CD8-positive, alpha-beta memory T cell (primary cell): ENCODE measurements around the gene PFN3. TPM values are rescaled to one million over a fixed set of nuclear protein-coding genes. Genes with fewer than 3 reads are reported as not detected.

Source experiments
- CTCF ChIA-PET: fragments of 350-600 bp; sonication (Branson Sonifier 250); formaldehyde crosslinking; loops from one replicate; lab custom pipeline; 2021; ENCODE audit warnings: antibody characterized with exemption; lab: Charles Lee
- POLR2A ChIA-PET: fragments of 350-600 bp; sonication (Branson Sonifier 250); formaldehyde crosslinking; loops from one replicate; lab custom pipeline; 2021; ENCODE audit warnings: antibody characterized with exemption; lab: Charles Lee
- DNase-seq, 5 donors: peaks; one replicate each; pipeline versions ENCODE4 v3.0.0 to v3.0.0-alpha.2; 2020 to 2022; ENCODE audit warnings: mixed read lengths in 1 of 5
- H3K27ac ChIP-seq: one replicate; pipeline ENCODE4 v1.7.0; 2013; ENCODE audit warnings: low read depth, mild to moderate bottlenecking, low read length, moderate library complexity
- H3K27me3 ChIP-seq: 2 replicates; pipeline ENCODE4 v1.7.0; 2013; ENCODE audit warnings: low read length, mild to moderate bottlenecking; ENCODE audit not compliant: insufficient read depth, poor library complexity, severe bottlenecking
- H3K36me3 ChIP-seq: 2 replicates; pipeline ENCODE4 v1.7.0; 2013; ENCODE audit warnings: mild to moderate bottlenecking, low read length, moderate library complexity; ENCODE audit not compliant: insufficient read depth
- H3K4me1 ChIP-seq: 2 replicates; pipeline ENCODE4 v1.7.0; 2013; ENCODE audit warnings: mild to moderate bottlenecking, low read length, moderate library complexity; ENCODE audit not compliant: insufficient read depth
- H3K4me3 ChIP-seq: 2 replicates; pipeline ENCODE4 v1.7.0; 2013; ENCODE audit warnings: mild to moderate bottlenecking, low read length
- H3K9me3 ChIP-seq: 2 replicates; pipeline ENCODE4 v1.7.0; 2013; ENCODE audit warnings: mild to moderate bottlenecking, low read length
- H3K27ac Mint-ChIP-seq, 8 donors: one replicate each; pipeline ENCODE4 v1.8.0; 2020 to 2021; ENCODE audit warnings: mixed read lengths in 8 of 8, mild to moderate bottlenecking in 6 of 8, inconsistent platforms in 3 of 8, moderate library complexity in 3 of 8
- H3K27me3 Mint-ChIP-seq, 2 donors: one replicate each; pipeline ENCODE4 v1.8.0; 2020 to 2021; ENCODE audit warnings: mixed read lengths in 2 of 2, mild to moderate bottlenecking in 1 of 2, moderate library complexity in 1 of 2
- H3K36me3 Mint-ChIP-seq, 3 donors: one replicate each; pipeline ENCODE4 v1.8.0; 2020 to 2021; ENCODE audit warnings: mixed read lengths in 3 of 3, inconsistent platforms in 1 of 3, mild to moderate bottlenecking in 1 of 3
- H3K4me1 Mint-ChIP-seq, 3 donors: one replicate each; pipeline ENCODE4 v1.8.0; 2020 to 2021; ENCODE audit warnings: mixed read lengths in 3 of 3, inconsistent platforms in 1 of 3, mild to moderate bottlenecking in 1 of 3
- H3K4me3 Mint-ChIP-seq, 7 donors: one replicate each; pipeline ENCODE4 v1.8.0; 2020 to 2021; ENCODE audit warnings: mixed read lengths in 7 of 7, mild to moderate bottlenecking in 6 of 7, moderate library complexity in 4 of 7, inconsistent platforms in 2 of 7
- H3K9me3 Mint-ChIP-seq, 5 donors: one replicate each; pipeline ENCODE4 v1.8.0; 2020 to 2022; ENCODE audit warnings: mixed read lengths in 5 of 5, mild to moderate bottlenecking in 3 of 5, moderate library complexity in 2 of 5, inconsistent platforms in 1 of 5
- polyA plus RNA-seq: library from polyadenylated mRNA; unstranded; fragments of 300-500 nt; fragmentation: Illumina TruSeq; gene quantifications from one replicate; pipeline ENCODE4 v1.2.3, GENCODE V29; 2021
- total RNA-seq, 2 experiments: library from RNA; stranded (reverse); gene quantifications; one replicate each; pipeline ENCODE4 v1.2.3, GENCODE V29; 2021

PFN3 gene
- total and polyA plus RNA-seq, 3 experiments from 2014 or later, result not detected

- Histone ChIP-seq H3K9me3 (no peaks in the 10 kb centered on the region), H3K36me3 (peaks cover 19% of the 10 kb centered on the region), H3K4me1 (peaks cover 68% of the 10 kb centered on the region), H3K27ac (no peak overlapping the region), H3K27me3 (no peaks in the 10 kb centered on the region), H3K4me3 (no peak overlapping the region)
- ChIA-PET POLR2A (interaction anchor here (0.6 to 4.1 kb wide), 4 partner anchors 8 to 66 kb away, joined by 3 to 23 read pairs (median 4); partner anchors contain the start of gene LMAN2), CTCF (interaction anchor here (1.1 to 12.7 kb wide), 5 partner anchors 10 to 29 kb away, joined by 5 to 136 read pairs (median 64); partner anchors contain the start of genes LMAN2 and RGS14)
- Mint-ChIP-seq H3K27ac (peak overlapping the region; percentile 72 to 96 (median 86)), H3K36me3 (peaks cover 2 to 36% (median 6%) of the 10 kb centered on the region in 3 donors), H3K9me3 (no peaks in the 10 kb centered on the region), H3K4me1 (peaks cover 45 to 60% (median 56%) of the 10 kb centered on the region in 3 donors), H3K27me3 (no peaks in the 10 kb centered on the region), H3K4me3 (peak overlapping the region in 3 of 7 donors; percentile 12 to 76 (median 54))
- no peak for DNase-seq
Measured at GRCh38 chr5:177374211-177374610, 26.2 kb downstream of the PFN3 start.

- Histone ChIP-seq H3K9me3 (no peaks in the 10 kb centered on the region), H3K27ac (peak overlapping the region; percentile 28), H3K27me3 (no peaks in the 10 kb centered on the region), H3K4me1 (peaks cover 68% of the 10 kb centered on the region), H3K36me3 (peaks cover 21% of the 10 kb centered on the region), H3K4me3 (no peak overlapping the region)
- POLR2A ChIA-PET, result interaction anchor here (0.6 to 4.1 kb wide), 3 partner anchors 22 to 75 kb away, joined by 3 to 23 read pairs (median 3); partner anchors contain the start of gene LMAN2
- CTCF ChIA-PET, result interaction anchor here (1.1 to 12.7 kb wide), 6 partner anchors 9 to 64 kb away, joined by 5 to 136 read pairs (median 40); partner anchors contain the start of genes LMAN2 and RGS14
- Mint-ChIP-seq H3K27me3 (no peaks in the 10 kb centered on the region), H3K36me3 (peaks cover 6 to 40% (median 10%) of the 10 kb centered on the region in 3 donors), H3K4me3 (peak overlapping the region in 4 of 7 donors; percentile 12 to 79 (median 54)), H3K27ac (peak overlapping the region; percentile 72 to 94 (median 86)), H3K9me3 (no peaks in the 10 kb centered on the region), H3K4me1 (peaks cover 48 to 61% (median 57%) of the 10 kb centered on the region in 3 donors)
- DNase-seq, result no peak
Measured at GRCh38 chr5:177373806-177374205, 26.7 kb downstream of the PFN3 start.

- Histone ChIP-seq H3K27me3 (no peaks in the 10 kb centered on the region), H3K4me1 (peaks cover 63% of the 10 kb centered on the region), H3K27ac (no peak overlapping the region), H3K36me3 (peaks cover 30% of the 10 kb centered on the region), H3K9me3 (no peaks in the 10 kb centered on the region), H3K4me3 (peak overlapping the region; percentile 38)
- H3K4me3 Mint-ChIP-seq, result peak overlapping the region; percentile 17 to 83 (median 74)
- no peaks in the 10 kb centered on the region for H3K27me3 Mint-ChIP-seq
- DNase-seq, result peak in 2 of 5 donors; percentile 23 to 36
- ChIA-PET POLR2A (interaction anchor here (0.6 to 4.1 kb wide), 6 partner anchors 8 to 82 kb away, joined by 3 to 23 read pairs (median 6); partner anchors contain the start of gene LMAN2), CTCF (interaction anchor here (1.1 to 12.7 kb wide), 9 partner anchors 9 to 129 kb away, joined by 3 to 136 read pairs (median 31); partner anchors contain the start of genes LMAN2, RGS14 and SLC34A1)
- peaks cover 13 to 49% (median 15%) of the 10 kb centered on the region in 3 donors for H3K36me3 Mint-ChIP-seq
- no peaks in the 10 kb centered on the region for H3K9me3 Mint-ChIP-seq
- H3K27ac Mint-ChIP-seq, result peak overlapping the region; percentile 81 to 97 (median 88)
- H3K4me1 Mint-ChIP-seq, result peaks cover 52 to 69% (median 64%) of the 10 kb centered on the region in 3 donors
Measured at GRCh38 chr5:177372910-177373309, 27.6 kb downstream of the PFN3 start.

DNA sequence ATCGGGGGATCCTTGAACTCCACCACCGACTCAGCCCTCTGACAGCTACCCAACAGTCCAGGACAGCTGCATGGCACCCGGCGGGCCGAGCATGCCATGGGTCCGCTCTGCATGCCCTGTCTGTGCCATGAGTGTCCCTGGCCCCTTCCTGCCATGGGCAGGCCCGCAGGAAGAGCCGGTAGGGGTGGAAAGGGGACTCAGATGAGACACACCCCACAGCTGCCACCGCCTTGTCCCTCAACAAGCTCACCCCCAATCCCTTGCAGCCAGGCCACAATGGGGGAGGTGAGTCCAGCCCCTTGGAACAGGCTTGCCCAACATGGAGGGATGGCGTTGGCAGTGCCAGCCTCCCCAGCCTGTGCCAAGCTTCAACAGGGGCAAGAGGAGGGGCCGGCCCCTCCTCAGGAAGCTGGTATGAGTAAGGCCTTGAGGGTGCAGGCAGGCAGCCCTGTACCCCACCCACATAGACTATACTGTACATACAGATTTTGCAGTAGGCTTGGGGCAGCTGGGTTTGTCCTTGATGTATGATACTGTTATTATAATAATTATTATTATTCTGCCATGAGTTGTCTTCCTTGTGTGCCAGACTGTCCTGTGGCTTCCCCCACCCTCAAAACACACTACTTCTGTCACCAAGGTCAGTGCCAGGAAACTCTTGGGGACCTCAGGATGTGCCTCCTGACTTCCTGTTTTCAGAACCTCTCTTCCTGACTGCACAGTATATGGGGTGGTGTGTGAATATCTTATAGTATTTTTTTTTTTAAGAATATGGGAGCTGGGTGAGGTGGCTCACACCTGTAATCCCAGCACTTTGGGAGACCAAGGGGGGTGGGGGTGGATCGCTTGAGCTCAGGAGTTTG is 28.2 kb downstream of the PFN3 start:
- Mint-ChIP-seq H3K36me3 (peaks cover 13 to 55% (median 15%) of the 10 kb centered on the region in 3 donors), H3K27ac (peak overlapping the region; percentile 81 to 97 (median 88)), H3K9me3 (no peaks in the 10 kb centered on the region), H3K4me3 (peak overlapping the region; percentile 17 to 83 (median 74)), H3K27me3 (no peaks in the 10 kb centered on the region), H3K4me1 (peaks cover 52 to 69% (median 64%) of the 10 kb centered on the region in 3 donors)
- H3K27me3 ChIP-seq, result no peaks in the 10 kb centered on the region
- ChIA-PET POLR2A (interaction anchor here (0.7 to 4.1 kb wide), 7 partner anchors 9 to 83 kb away, joined by 3 to 23 read pairs (median 6); partner anchors contain the start of genes GRK6 and LMAN2), CTCF (interaction anchor here (0.7 to 12.7 kb wide), 12 partner anchors 10 to 129 kb away, joined by 3 to 136 read pairs (median 20); partner anchors contain the start of genes LMAN2, RGS14 and SLC34A1)
- no peaks in the 10 kb centered on the region for H3K9me3 ChIP-seq
- H3K4me1 ChIP-seq, result peaks cover 61% of the 10 kb centered on the region
- peak overlapping the region; percentile 32 for H3K4me3 ChIP-seq
- H3K27ac ChIP-seq, result peak overlapping the region; percentile 60
- peak in 2 of 5 donors; percentile 31 to 57 for DNase-seq
- H3K36me3 ChIP-seq, result peaks cover 32% of the 10 kb centered on the region

- Mint-ChIP-seq H3K27me3 (peaks cover 0 to under 1% of the 10 kb centered on the region in 2 donors), H3K4me1 (peaks cover 54 to 72% (median 64%) of the 10 kb centered on the region in 3 donors), H3K9me3 (no peaks in the 10 kb centered on the region), H3K4me3 (peak overlapping the region in 5 of 7 donors; percentile 13 to 83 (median 50)), H3K27ac (peak overlapping the region in 7 of 8 donors; percentile 12 to 94 (median 78)), H3K36me3 (peaks cover 13 to 61% (median 15%) of the 10 kb centered on the region in 3 donors)
- ChIA-PET POLR2A (interaction anchor here (0.7 to 4.1 kb wide), 10 partner anchors 10 to 84 kb away, joined by 3 to 23 read pairs (median 4); partner anchors contain the start of genes GRK6, LMAN2 and RGS14), CTCF (interaction anchor here (0.7 to 12.7 kb wide), 16 partner anchors 11 to 261 kb away, joined by 3 to 136 read pairs (median 14); partner anchors contain the start of genes LMAN2, RGS14 and SLC34A1)
- peaks cover 32% of the 10 kb centered on the region for H3K36me3 ChIP-seq
- H3K4me1 ChIP-seq, result peaks cover 61% of the 10 kb centered on the region
- no peaks in the 10 kb centered on the region for H3K27me3 ChIP-seq
- no peaks in the 10 kb centered on the region for H3K9me3 ChIP-seq
- peak overlapping the region; percentile 60 for H3K27ac ChIP-seq
- no peak for DNase-seq
- H3K4me3 ChIP-seq, result peak overlapping the region; percentile 42
Measured at GRCh38 chr5:177371120-177372033, 29.1 kb downstream of the PFN3 start.

DNA sequence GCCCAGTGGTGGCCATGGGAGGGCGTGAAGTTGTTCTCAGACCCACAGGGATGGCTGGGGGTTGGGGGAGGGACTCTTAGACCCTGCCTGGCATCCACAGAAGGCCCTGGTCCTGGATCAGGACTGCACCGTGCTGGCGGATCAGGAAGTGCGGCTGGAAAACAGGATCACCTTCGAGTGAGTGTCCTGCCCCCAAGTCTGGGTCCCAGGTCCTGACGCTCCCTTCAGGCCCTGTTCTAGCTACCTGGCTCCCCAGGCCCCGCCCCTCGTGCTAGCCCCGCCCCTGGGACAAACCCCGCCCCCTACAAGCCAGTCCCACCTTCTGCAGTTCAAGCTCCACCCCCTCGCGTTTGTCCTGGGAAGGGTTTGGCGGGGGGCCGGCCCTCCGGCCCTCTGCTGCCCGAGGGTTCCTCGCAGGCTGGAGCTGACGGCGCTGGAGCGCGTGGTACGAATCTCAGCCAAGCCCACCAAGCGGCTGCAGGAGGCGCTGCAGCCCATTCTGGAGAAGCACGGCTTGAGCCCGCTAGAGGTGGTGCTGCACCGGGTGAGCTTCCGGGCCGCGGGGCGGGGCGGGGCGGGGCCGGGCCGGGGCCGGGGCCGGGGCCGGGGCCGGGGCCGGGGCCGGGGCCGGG is 29.9 kb downstream of the PFN3 start:
- Mint-ChIP-seq H3K4me3 (peak overlapping the region in 2 of 7 donors; percentile 43 to 64), H3K36me3 (peaks cover 13 to 64% (median 15%) of the 10 kb centered on the region in 3 donors)

More for the DNA sequence above, 29.9 kb downstream of the PFN3 start:
- Histone ChIP-seq H3K9me3 (no peaks in the 10 kb centered on the region), H3K27ac (no peak overlapping the region), H3K27me3 (no peaks in the 10 kb centered on the region), H3K36me3 (peaks cover 35% of the 10 kb centered on the region), H3K4me1 (peaks cover 66% of the 10 kb centered on the region), H3K4me3 (no peak overlapping the region)
- ChIA-PET CTCF (interaction anchor here (0.7 to 12.7 kb wide), 20 partner anchors 12 to 260 kb away, joined by 3 to 136 read pairs (median 6); partner anchors contain the start of genes LMAN2, RGS14 and SLC34A1), POLR2A (interaction anchor here (1.0 to 4.1 kb wide), 9 partner anchors 13 to 85 kb away, joined by 3 to 23 read pairs (median 4); partner anchors contain the start of genes LMAN2 and RGS14)
- Mint-ChIP-seq H3K27ac (peak overlapping the region in 3 of 8 donors; percentile 29 to 81 (median 51)), H3K9me3 (no peaks in the 10 kb centered on the region), H3K27me3 (peaks cover 0 to 1% of the 10 kb centered on the region in 2 donors), H3K4me1 (peaks cover 57 to 77% (median 64%) of the 10 kb centered on the region in 3 donors)
- peak; percentile 36 to 78 (median 50) for DNase-seq
